Neuron (in vitro differentiated cells): ENCODE results near the gene FSTL4.

Experiments
- H2AFZ ChIP-seq: one replicate; pipeline ENCODE4 v1.6.1; 2013; ENCODE audit warnings: low read depth, mild to moderate bottlenecking, inconsistent platforms, low read length, moderate library complexity
- H3K27me3 ChIP-seq: one replicate; pipeline ENCODE4 v1.6.1; 2013; ENCODE audit warnings: low read length; ENCODE audit not compliant: insufficient read depth
- H3K36me3 ChIP-seq: one replicate; pipeline ENCODE4 v1.6.1; 2013; ENCODE audit warnings: low read length; ENCODE audit not compliant: insufficient read depth
- H3K4me1 ChIP-seq: one replicate; pipeline ENCODE4 v1.6.1; 2013; ENCODE audit warnings: low read length; ENCODE audit not compliant: insufficient read depth
- H3K4me3 ChIP-seq: 2 replicates; pipeline ENCODE4 v1.5.1; 2013; ENCODE audit warnings: mild to moderate bottlenecking, low read length, moderate library complexity
- H3K9me3 ChIP-seq: one replicate; pipeline ENCODE4 v1.6.1; 2013; ENCODE audit warnings: low read length

The FSTL4 gene

DNA sequence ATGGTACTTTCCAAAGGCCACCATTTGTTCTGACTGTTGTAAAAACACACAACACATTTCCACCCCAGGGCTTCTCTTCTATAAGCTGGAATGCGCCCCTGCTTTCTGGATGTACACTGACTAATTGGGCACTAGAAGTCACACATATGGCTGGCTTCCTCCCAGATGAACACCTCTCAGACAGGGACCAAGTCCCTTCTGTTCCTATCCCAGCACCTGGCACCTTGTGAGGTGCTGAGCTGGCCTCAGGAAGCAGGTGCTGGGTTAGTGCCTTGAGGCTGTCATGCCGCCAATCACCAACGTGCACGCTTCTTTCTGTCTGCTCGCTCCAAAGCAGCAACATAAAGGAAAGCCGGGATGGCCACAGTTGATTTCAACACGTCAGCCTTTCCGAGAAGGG lies 93.2 kb downstream of the FSTL4 start:
- H3K9me3 ChIP-seq, result no peaks in the 10 kb centered on the region
- H2AFZ ChIP-seq, result no peak overlapping the region
- H3K4me3 ChIP-seq, result no peak overlapping the region
- no peaks in the 10 kb centered on the region for H3K4me1 ChIP-seq
- no peaks in the 10 kb centered on the region for H3K27me3 ChIP-seq
- H3K36me3 ChIP-seq, result no peaks in the 10 kb centered on the region

- H3K4me1 ChIP-seq, result no peaks in the 10 kb centered on the region
- no peaks in the 10 kb centered on the region for H3K36me3 ChIP-seq
- no peaks in the 10 kb centered on the region for H3K9me3 ChIP-seq
- no peaks in the 10 kb centered on the region for H3K27me3 ChIP-seq
- H2AFZ ChIP-seq, result no peak overlapping the region
- no peak overlapping the region for H3K4me3 ChIP-seq
These were observed 97.9 kb downstream of the FSTL4 start for GRCh38 chr5:133514456-133514855.

DNA sequence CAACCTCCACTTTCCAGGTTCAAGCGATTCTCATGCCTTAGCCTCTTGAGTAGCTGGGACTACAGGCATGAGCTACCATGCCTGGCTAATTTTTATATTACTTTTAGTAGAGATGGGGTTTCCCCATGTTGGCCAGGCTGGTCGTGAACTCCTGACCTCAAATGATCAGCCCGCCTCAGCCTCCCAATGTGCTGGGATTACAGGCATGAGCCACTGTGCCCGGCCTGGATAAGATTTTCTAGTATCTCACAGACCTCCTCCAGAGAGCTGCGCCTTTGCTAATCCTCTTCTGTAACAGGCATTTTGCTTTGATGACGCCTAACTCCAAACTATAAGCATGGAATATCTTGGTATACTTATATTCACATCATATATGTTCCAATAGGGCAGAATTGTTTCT lies 99.4 kb downstream of the FSTL4 start:
- Histone ChIP-seq H3K4me3 (no peak overlapping the region), H3K27me3 (no peaks in the 10 kb centered on the region), H2AFZ (no peak overlapping the region), H3K36me3 (no peaks in the 10 kb centered on the region), H3K4me1 (no peaks in the 10 kb centered on the region), H3K9me3 (no peaks in the 10 kb centered on the region)

GRCh38 chr5:133511653-133512235 lies 100.6 kb downstream of the FSTL4 start:
- Histone ChIP-seq H2AFZ (no peak overlapping the region), H3K36me3 (no peaks in the 10 kb centered on the region), H3K9me3 (no peaks in the 10 kb centered on the region), H3K4me3 (no peak overlapping the region), H3K27me3 (no peaks in the 10 kb centered on the region), H3K4me1 (no peaks in the 10 kb centered on the region)

- no peak overlapping the region for H3K4me3 ChIP-seq
- no peaks in the 10 kb centered on the region for H3K9me3 ChIP-seq
- H3K36me3 ChIP-seq, result no peaks in the 10 kb centered on the region
- H3K4me1 ChIP-seq, result no peaks in the 10 kb centered on the region
- no peaks in the 10 kb centered on the region for H3K27me3 ChIP-seq
- H2AFZ ChIP-seq, result no peak overlapping the region
These were observed 101.6 kb downstream of the FSTL4 start for GRCh38 chr5:133510634-133511262.

- no peak overlapping the region for H3K4me3 ChIP-seq
- H3K27me3 ChIP-seq, result no peaks in the 10 kb centered on the region
- no peak overlapping the region for H2AFZ ChIP-seq
- no peaks in the 10 kb centered on the region for H3K9me3 ChIP-seq
- H3K36me3 ChIP-seq, result no peaks in the 10 kb centered on the region
- no peaks in the 10 kb centered on the region for H3K4me1 ChIP-seq
These were observed 102.6 kb downstream of the FSTL4 start for GRCh38 chr5:133509742-133510079.

GRCh38 chr5:133508845-133509741 lies 103.2 kb downstream of the FSTL4 start:
- no peaks in the 10 kb centered on the region for H3K9me3 ChIP-seq
- H3K4me3 ChIP-seq, result no peak overlapping the region
- no peaks in the 10 kb centered on the region for H3K27me3 ChIP-seq
- H2AFZ ChIP-seq, result no peak overlapping the region
- H3K4me1 ChIP-seq, result no peaks in the 10 kb centered on the region
- H3K36me3 ChIP-seq, result no peaks in the 10 kb centered on the region

DNA sequence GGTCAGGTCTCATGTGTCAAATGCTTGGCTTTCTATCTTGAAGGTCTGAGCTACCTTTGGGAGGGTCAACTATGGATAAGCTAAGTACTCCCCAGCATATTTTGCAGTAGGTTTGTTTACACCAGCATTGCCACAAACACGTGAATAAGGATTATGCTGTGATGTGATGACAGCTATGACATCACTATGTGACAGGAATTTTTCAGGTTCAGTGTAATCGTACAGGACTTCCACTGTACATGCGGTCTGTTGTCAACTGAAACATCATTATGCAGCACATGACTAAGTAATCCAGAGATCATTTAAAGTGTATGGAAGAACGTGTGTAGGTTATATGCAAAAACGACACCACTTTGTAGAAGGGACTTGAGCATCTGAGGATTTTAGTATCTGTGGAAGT lies 104.0 kb downstream of the FSTL4 start:
- H2AFZ ChIP-seq, result no peak overlapping the region
- H3K27me3 ChIP-seq, result no peaks in the 10 kb centered on the region
- H3K4me1 ChIP-seq, result no peaks in the 10 kb centered on the region
- H3K36me3 ChIP-seq, result no peaks in the 10 kb centered on the region
- H3K4me3 ChIP-seq, result no peak overlapping the region
- no peaks in the 10 kb centered on the region for H3K9me3 ChIP-seq

DNA sequence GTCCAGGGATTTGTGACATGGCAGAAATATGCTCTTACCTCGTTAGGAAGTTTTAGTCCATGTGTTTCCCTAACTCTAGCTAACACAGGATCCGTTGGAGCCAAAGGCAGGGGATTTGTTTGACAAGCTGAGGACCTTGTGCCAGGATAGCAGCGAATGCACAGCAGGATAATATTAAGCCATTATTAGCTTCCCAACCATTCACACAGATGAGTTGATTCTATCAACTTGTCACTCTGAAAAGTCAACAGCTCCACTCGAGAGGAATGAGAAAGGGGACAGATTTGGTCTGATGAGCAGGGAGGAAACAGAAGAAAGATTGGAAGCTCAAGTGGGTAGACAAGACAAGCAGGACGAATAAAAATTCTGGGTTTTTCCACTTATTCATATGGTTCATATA lies 106.2 kb downstream of the FSTL4 start:
- no peak overlapping the region for H2AFZ ChIP-seq
- H3K4me1 ChIP-seq, result no peaks in the 10 kb centered on the region
- H3K4me3 ChIP-seq, result no peak overlapping the region
- H3K36me3 ChIP-seq, result no peaks in the 10 kb centered on the region
- H3K9me3 ChIP-seq, result no peaks in the 10 kb centered on the region
- no peaks in the 10 kb centered on the region for H3K27me3 ChIP-seq

DNA sequence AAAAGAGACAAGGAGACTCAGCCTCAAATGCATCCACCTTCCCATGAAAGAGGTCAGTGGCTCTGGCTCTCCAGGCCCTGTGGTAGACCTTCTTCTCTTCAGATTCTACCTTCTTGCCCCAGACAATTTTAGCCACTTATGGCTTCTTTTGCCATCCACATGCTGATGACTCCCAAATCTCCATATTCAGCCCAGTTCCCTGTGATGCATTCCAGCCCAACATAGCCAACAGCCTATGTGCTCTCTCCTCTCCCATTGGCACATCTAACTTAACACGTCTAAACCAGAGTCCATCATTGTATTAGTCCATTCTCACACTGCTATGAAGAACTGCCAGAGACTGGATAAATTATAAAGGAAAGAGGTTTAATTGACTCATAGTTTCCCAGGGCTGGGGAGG lies 108.8 kb downstream of the FSTL4 start:
- Histone ChIP-seq H3K36me3 (no peaks in the 10 kb centered on the region), H3K9me3 (no peaks in the 10 kb centered on the region), H3K4me3 (no peak overlapping the region), H3K4me1 (peaks cover 11% of the 10 kb centered on the region), H3K27me3 (no peaks in the 10 kb centered on the region), H2AFZ (no peak overlapping the region)

GRCh38 chr5:133499895-133500294 lies 112.4 kb downstream of the FSTL4 start:
- Histone ChIP-seq H3K9me3 (no peaks in the 10 kb centered on the region), H3K27me3 (no peaks in the 10 kb centered on the region), H3K4me1 (peaks cover 11% of the 10 kb centered on the region), H2AFZ (no peak overlapping the region), H3K36me3 (no peaks in the 10 kb centered on the region), H3K4me3 (no peak overlapping the region)

- no peaks in the 10 kb centered on the region for H3K36me3 ChIP-seq
- H2AFZ ChIP-seq, result no peak overlapping the region
- H3K27me3 ChIP-seq, result no peaks in the 10 kb centered on the region
- H3K4me1 ChIP-seq, result peaks cover 11% of the 10 kb centered on the region
- no peaks in the 10 kb centered on the region for H3K9me3 ChIP-seq
- no peak overlapping the region for H3K4me3 ChIP-seq
These were observed 114.6 kb downstream of the FSTL4 start for GRCh38 chr5:133497608-133498348.

GRCh38 chr5:133496631-133497030 lies 115.7 kb downstream of the FSTL4 start:
- Histone ChIP-seq H2AFZ (no peak overlapping the region), H3K4me3 (no peak overlapping the region), H3K4me1 (peaks cover 11% of the 10 kb centered on the region), H3K36me3 (no peaks in the 10 kb centered on the region), H3K9me3 (no peaks in the 10 kb centered on the region), H3K27me3 (no peaks in the 10 kb centered on the region)
